CMK (cell line): ENCODE measurements around the gene MFNG.

Experiments
- DNase-seq: peaks from one replicate; pipeline ENCODE4 v3.0.0-alpha.2; 2010; ENCODE audit warnings: low read depth

Gene MFNG

DNA sequence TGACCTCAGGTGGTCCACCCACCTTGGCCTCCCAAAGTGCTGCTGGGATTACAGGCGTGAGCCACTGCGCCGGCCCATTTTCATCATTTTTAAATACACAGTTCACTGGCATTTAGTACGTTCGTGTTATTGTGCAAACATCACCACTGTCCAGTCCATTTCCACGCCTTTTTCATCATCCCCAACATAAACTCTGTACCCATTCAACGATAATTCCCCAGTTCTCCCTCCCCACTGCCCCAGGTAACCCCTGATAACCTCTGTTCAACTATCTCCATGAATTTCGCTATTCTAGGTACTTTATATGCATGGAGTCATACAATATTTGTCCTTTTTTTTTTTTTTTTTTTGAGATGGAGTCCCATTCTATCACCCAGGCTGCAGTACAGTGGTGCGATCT, 40.7 kb downstream of the MFNG start:
- no peak for DNase-seq

DNA sequence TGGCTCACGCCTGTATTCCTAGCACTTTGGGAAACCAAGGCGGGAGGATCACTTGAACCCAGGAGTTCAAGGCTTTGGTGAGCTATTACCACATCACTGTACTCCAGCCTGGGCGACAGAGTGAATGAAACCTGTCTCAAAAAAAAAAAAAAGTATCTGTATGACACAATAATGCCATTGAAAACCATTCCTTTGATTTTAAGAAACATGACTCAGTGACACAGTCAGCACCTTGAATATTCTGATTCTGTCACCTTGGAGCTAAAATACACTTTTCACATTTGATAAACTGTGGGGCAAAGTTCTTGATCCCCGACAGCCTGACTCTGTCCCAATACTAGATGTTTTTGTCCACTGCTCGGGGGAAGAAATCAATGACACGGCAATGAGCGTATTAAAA, 42.2 kb downstream of the MFNG start:
- DNase-seq: no peak

DNA sequence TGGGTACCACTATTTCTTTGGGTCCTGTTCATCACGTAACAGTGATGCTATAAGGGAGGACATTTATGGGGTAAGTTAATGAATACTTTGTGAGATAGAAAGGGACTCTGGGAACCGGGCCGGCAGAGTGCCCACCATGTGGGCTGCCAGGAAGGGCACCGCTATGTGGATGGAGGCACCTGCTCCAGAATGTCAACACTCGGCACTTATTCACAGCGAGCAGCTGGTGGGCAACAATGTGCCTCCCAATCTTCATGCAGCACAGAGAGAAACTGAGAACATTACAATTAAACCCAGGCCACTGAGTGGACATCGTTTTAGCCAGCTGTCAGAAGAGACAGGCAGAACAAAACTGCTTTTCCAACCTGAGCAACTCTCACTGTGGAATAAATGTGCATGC, 43.1 kb downstream of the MFNG start:
- no peak for DNase-seq

DNA sequence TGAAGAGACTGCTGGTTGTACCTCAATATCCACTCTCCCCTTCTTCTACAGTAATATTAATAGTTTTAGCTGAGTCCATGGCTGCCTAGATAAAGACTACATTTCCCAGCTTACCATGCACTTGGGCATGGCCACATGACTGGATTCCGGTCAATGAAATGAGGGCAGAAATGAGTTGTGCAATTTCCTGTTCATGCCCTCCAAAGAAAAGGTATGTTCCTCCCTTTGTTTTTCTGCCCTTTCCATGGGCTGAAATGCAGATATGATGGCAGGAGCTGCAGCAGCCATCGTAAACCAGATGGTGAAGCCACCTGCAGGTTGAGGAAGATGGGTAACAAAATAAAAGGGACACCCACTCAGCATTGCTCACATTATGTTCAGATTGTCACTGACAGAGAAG, 43.6 kb downstream of the MFNG start:
- no peak for DNase-seq

DNA sequence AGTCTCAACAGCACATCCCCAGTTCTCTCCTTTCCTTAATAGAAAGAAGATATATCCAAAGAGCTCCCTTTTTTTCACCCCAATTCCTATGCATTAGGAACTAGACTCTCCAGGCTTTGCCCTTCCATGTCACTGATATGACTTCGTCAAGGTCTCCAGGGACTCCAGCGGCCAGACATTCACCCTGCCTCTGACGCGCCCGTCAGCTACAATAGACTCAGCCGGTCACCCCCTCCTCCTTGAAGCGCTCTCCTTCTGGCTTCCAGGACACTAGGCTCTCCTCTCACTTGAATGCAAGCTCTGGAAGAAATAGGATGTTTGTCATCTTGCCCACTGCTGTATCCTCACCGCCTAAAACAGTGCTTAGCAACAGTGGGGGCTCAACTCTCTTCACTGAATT, 44.0 kb downstream of the MFNG start:
- no peak for DNase-seq

DNA sequence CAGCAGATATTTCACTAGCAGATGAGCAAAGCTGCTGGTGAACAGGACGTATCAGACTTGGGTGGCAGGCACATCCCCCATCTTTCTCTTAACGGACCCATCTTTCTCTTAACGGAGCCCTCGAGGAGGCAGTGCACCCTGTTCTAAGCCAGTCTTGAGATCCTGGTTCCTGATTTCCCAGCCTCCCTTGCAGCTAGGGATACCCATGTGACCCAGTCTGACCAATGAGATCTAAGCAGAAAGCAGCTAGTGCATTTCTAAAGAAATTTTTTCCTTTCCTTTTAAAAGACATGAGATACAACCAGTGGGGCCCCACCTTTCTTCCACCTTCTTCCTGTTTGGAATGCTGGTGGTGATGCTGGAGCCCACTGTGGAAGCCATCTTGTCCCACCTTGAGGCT, 45.3 kb downstream of the MFNG start:
- no peak for DNase-seq

DNA sequence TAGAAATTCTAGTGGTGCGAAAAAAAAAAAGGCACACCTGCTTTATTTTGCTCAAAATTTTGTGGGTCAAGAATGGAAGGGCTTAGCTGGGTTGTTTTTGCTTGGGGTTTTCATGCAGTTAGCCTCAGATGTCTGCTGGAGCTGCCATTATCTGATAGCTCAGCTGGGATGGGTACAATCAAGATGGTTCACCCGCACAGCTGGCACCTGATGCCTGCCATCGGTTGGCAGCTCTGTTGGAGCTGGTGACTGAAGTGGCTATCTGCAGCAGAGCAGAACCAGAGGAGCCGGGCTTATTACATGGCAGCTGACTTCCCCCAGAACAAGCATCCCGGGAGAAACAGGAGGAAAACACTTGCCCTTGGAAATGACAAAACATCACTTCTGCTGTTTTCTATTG, 46.8 kb downstream of the MFNG start:
- no peak for DNase-seq

DNA sequence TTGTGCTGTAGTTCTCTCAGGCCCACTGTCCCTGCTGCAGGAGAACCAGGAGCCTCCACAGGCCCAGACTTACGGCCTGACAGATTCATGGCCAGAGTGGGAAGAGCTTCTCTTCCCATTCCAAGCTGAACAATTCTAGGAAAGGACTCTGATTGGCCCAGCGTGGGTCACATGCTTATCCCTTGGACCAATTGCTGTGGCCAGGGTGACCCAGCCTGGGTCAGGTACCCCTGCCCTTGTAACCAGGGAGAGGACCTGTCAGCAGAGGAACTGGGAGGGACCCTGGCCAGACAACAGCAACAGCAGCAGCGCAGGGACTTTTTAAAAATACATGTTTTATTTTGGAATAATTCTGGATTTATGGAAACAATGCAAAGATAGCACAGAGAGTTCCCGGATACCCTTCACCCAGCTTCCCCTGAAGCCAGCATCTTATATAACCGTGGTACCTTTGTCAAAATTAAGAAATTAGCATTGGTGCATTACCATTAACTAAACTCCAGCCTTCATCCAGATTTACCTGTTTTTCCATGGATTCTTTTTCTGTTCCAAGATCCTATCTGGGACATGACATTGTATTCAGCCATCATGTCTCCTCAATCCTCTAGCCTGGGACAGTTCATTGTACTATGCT, 50.1 kb downstream of the MFNG start:
- DNase-seq: no peak

DNA sequence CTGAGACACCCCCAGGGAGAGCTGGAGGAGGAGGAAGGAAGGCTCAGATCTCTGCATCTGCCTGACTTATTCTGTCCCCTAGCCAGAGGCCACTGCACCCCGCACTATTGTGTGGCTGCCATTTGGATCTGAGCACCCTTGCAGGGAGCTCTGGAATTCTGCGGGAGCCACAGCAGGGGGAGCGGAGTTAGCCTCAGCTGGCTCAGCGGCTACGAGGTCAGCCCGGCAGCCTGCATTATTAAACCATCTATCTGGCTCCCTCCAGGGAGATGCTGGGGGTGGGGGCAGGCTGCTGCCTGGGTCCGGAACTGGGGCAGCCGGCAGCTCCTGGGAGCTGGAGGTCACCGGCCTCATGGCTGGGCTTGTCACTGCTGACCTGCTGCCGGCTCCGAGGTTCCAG, 52.4 kb downstream of the MFNG start:
- DNase-seq: no peak

DNA sequence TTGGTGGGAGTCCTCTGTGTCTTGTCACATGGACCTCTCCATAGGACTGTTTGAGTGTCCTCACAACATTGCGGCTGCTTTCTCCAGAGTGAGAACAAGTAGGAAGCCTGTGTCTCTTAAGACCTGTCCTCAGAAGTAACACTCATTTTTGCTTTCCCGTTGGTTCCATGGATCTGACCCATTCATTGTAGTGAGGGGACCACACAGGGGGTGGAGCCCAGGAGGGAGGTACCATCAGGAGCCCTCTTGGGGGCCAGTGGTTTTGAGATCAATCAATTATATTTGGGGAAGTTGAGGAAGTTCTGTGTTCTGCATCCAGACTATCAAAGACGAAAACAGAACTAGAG, 53.5 kb downstream of the MFNG start:
- DNase-seq: no peak

DNA sequence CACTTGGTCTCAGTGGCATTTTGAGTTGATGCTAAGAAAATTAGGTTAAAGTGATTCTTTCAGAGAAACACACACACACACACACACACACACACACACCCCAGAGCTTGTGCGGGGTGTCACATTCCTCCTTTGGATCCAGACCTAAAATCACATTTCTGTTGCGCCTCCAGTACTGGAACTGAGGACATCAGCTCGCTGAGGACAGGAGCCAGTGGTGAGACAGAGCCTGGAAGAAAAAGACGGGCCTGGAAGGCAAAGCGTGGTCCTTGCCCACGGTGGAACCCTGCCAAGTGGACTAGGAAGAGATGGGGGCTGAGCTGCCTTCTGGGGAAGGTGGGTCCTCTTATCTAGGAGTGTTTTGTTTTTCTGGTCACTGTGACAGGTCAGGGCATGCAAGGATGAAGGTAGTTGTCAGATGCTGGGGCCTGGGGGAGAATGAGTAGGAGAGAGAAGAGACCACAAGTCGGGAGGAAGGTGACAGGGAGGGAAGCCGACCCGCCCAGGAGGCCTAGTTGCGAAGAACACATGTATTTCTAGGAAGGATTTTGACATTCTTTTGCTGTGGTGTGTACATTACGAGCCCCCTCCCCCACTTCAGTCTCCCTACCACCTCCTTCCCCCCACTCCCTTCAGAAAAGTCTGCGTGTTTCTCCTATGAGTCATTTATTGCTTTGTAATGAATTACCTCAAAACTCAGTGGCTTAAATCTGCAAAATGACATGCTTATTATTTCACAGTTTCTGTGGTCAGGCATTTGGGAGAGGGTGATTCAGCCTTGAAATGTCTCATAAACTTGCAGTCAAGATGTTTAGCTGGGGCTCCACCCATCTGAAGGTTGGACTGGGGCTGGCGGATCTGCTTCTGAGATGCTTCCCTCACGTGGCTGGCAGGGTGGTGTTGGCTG, 54.1 kb downstream of the MFNG start:
- no peak for DNase-seq

DNA sequence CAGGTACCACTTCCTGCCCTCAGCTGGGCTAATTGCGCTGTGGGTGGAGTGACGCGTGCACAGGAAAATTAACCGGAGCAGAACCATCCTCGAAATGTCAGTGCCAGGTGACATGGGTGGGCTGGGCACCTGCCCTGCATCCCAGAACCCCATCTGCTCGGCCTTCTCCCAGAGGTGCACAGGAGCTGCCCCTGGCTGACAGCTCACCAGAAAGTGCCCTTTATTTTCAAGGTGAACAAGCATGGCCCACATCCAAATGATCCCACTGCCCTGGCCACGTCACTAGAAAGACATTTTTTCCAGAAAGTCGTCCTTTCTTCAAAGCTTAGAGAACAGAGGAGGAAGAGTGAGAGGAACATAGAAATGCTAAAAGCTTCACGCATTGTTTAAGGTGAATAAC, 54.8 kb downstream of the MFNG start:
- DNase-seq: no peak

DNA sequence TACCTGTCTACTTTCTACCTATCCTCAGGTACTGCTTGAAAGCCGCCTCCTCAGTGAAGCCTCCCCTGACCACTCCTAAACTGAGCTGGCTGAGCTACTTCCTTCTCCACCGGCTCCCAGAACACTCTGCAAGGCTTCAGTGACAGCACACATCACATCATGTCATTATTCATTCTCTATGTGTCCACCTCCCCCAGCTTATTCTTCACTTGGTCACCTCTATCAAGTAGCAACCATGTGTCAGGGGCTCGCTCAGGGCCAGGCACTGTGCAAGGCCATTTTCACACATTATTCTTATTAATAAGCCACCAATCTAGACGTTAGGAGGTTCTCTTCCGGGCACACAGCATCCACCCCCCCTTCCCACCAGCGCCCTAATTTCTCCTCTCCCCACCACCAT, 55.2 kb downstream of the MFNG start:
- DNase-seq: no peak

DNA sequence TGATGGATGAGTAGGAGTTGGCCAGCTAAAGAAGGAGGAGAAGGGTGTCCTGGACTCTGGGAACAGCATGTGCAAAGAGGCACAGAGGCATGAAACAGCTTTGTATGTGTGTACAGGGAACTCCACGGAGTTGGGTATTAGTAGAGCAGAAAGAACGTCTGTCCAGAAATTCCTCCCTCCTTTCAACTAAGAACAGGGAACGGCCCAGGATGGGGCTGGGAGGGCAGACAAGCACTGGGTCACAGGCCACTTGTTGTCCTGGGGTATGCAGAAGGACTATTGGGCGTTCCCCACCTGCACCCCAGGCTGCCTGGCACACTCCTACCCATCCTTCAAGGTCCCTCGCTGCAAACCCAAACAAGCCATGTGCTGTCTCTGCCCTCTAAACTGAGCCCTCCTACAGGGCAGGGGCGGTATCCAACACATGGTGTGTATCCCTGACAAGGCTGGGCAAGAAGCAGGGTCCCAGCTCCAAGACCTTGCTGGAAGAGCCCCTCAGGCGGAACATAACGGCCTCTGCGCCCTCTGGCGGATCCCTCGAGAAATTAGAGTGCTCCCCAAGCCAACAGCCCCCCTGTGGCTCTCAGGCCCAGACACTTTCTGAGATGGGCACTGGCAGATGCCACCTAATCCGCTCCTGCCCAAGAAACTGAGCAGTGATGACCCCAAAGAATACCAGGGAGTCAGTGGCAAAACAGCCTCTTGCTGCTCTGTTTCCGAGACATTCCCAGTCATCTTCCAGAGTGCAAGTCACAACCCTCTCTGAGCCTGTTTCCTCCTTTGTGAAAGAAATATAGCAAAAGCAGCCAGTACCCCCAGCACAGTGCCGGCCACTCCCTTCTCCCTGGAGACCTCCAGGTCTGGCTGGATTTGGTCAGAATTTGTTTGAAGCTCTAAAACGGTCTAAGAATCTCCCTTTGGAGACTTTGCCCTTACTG, 57.3 kb downstream of the MFNG start:
- DNase-seq: peak; percentile 26

DNA sequence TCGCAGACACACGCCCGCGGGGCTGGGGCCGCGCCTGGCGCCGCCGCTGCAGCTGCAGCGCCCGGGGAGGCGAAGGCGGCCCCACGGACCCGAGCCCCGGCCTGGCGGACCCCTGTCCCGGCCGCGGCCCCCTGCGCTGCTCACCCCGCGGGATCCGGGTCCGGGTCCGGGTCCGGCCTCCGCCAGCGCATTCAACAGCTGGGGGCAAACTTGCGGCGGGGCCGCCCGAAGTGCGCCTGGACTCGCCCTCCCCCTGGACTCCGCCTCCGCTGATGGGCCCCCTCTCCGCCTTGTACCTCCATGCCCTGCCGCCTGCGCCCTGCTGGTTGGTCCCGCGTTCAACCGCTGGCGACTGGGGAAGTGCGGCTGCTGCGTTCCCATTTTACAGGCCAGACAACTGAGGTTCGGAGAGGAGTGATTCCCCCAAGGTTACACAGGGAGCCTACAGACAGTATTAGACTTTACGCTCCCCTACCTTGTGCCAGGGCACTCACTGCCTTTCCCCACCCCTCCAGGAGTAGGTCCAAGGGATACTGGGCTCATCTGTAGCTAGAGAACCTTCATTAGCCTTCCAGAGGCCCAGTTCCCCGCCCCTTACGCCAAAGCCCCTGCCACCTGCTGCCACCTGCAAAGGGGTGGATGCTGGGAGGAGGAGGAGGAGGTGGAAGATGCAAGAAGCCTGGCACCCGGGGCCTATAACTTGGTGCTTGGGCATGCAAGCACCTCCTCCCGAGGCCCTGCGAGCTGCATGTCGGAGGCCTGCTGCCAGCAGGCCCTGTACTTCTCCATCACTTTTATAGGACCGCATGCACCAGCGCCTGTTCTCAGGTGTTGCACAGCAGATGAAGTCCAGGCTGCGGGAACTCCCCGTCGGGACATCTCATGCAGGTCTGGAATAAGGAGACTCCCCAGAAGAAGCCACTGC, 58.2 kb downstream of the MFNG start:
- no peak for DNase-seq

DNA sequence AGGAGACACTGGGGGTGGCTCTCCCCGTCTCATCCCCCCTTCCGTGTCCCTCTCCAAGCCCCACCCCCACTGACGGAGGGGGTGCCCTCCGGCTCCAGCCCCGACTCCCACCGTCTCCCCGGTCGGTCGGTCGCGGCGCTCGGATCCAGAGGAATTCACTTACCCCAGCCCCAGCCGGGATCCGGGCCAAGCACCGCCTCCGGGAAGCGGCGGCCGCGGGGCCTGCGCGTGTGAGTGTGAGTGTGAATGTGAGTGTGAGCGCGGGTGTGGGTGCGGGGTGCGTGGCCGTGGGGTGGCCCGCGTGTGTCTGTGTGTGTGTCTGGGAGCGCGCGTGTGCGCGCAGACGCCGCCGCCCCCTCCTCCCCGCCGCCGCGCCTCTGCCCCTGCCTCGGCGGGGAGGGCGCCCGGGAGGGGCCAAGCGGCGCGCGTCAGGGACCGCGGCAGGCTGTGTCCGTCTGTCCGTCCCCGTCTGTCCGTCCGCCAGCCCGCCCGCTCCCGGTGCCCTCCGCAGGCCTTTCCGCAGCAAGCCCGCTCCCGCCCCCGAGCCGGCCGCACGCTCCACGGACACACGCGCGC, 59.0 kb downstream of the MFNG start, which contains the start of gene ELFN2:
Gene ELFN2, minus strand, starts transcription at position 345 of the 576 bp plus-strand sequence. CDS start 51,945 bp downstream, outside the sequence.
- DNase-seq: no peak

DNA sequence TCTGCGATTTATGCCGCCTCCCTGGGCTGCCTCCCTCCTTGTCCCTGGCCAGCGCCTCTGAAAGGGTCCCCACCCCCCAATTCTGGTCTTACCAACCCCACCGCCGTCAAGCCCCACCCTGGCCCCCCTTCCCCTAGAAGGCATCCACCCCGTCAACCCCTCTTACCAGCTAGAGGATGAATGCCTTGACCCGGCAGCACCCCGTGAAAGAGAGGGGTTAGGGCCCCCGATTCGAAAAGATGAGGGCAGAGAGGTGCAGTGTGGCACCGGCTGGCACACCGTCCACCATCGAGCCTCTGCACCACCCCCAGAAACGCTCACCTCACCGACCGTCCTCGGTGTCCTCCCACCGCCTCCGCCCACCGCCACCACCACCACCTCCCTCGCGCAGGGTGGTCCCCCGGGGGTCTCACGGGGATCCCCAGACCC, 59.5 kb downstream of the MFNG start:
- no peak for DNase-seq

DNA sequence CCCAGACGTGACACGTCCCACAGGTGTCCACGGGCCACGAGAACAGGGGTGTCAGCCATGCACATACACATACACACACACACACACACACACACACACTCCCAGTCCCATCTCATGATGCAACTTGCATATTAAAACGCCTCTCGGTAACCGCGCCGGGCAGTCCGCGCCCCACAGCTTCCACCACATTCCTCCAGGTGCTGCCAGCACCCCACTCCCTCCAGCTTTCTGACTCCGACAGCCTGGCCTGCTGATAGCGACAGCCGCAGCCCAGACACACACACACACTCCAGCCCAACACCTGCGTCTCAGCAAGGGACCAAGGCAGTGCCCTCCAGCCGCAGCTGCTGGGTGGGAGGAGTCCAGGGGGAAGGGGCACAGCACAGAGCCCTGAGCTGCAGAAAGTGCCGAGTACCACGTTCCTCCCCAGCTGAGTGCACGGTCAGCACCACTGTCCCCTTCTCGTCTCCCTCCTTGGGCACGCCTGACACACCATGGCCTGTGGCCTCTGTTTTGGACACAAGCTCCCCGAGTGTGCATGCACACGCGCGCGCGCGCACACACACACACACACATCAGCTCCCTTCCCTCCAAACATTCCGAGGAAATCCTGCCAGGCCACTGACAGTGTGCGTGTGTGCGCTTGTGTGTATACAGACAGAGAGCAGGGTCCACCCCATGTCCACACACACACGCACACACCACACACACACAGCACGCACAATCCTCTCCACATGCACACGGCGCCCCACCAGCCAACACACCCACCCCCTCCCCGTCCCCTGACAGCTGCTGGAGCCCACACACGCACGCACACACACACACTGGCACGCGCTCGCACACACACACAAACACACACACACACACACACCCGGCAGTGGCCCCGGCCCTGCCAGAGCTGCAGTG, 60.1 kb downstream of the MFNG start:
- no peak for DNase-seq

DNA sequence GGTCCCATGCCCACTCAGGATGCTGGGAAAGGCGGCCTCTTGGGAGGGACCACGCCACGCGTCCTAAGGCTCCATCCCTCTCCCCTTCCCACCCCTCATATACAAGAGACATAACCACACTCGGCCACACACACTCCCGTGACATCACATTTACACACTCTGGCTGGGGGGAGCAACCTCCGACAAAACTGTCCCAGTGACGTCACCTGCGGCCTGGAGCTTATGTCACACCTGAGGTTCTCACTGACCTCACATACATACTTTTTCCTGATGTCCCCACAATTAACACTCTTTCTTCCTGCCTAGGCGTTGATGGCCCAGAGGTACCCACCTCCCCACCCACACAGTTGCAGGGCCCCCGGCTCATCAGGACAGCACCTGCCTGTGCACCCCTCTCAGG, 60.8 kb downstream of the MFNG start:
- no peak for DNase-seq

DNA sequence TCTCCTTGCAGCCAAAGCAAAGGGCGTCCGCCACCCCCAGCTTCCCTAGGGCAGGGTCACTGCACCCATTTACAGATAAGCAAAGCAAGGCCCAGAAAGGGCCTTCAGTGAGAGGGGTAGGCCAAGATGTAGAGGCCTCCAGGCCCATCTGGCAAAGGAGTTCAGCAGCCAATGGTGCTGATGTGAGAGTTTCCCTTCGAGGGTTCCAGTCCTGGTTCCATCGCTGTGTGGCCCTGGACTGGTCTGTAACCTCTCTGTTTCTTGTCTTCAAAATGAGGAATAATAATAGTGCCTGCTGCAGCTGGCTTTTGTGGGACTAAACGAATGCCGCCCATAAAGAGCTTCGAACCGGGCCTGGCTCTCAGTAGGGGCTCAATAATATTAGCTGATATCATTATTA, 62.9 kb downstream of the MFNG start:
- DNase-seq: no peak
